Stimulated activated CD4-positive, alpha-beta T cell treated with anti-CD3 and anti-CD28 coated beads, Interleukin-1b, Interleukin-23, amount 100 ng/mL, for 24 hours (primary cell): ENCODE measurements around the gene DGKZ.
"Not testable (repeated sequence)": the region's sequence is repeated elsewhere in the genome, so short reads cannot be mapped to it uniquely, and the experiment has no call there.

ENCODE experiments used
- DNase-seq, 4 experiments: peaks; one replicate each; pipeline ENCODE4 v3.0.0-alpha.2; 2020; ENCODE audit warnings: low read depth in 4 of 4, low spot score in 1 of 4

DGKZ gene, protein sequence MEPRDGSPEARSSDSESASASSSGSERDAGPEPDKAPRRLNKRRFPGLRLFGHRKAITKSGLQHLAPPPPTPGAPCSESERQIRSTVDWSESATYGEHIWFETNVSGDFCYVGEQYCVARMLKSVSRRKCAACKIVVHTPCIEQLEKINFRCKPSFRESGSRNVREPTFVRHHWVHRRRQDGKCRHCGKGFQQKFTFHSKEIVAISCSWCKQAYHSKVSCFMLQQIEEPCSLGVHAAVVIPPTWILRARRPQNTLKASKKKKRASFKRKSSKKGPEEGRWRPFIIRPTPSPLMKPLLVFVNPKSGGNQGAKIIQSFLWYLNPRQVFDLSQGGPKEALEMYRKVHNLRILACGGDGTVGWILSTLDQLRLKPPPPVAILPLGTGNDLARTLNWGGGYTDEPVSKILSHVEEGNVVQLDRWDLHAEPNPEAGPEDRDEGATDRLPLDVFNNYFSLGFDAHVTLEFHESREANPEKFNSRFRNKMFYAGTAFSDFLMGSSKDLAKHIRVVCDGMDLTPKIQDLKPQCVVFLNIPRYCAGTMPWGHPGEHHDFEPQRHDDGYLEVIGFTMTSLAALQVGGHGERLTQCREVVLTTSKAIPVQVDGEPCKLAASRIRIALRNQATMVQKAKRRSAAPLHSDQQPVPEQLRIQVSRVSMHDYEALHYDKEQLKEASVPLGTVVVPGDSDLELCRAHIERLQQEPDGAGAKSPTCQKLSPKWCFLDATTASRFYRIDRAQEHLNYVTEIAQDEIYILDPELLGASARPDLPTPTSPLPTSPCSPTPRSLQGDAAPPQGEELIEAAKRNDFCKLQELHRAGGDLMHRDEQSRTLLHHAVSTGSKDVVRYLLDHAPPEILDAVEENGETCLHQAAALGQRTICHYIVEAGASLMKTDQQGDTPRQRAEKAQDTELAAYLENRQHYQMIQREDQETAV

DNA sequence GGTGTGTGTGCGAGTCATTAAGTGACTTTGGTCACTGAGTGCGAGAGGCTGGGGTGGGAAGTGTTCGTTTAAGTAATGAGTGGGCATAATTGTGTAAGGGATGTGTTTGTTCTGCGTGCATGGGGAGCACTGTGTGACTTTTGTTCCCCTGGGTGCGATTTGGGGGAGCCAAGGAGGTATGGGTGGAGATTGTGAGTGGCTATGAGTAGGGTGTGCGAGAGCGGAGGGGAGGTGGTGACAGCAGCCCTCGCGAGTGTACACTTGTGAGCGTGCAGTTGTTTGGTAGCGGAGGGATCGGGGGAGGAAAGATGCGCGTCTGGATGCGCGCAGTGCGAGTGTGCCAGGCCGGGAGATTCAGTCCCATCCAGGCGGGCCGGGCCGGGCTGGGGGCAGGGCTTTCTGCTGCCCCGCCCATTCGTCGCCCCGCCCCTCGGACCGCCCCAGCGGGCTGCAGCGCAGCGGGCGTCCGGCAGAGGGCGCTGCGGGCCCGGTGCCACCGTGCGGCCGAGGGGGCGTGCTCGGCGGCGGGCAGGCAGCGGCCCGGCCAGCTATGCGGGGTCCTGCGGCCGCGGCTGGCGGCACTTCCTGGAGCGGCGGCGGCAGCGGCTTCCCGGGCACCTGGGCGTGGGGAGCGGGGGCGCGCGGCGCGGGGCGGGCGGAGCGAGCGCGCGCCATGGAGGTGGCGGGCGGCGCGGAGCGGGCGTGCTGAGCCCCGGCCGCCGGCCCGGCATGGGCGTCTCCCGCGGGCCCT is at the start of gene DGKZ:
DGKZ (plus strand) TSS at position 578 of the 751 bp plus-strand sequence. CDS start 197 bp downstream, outside the sequence.
- DNase-seq: peak; percentile 67 to 80 (median 74)

DNA sequence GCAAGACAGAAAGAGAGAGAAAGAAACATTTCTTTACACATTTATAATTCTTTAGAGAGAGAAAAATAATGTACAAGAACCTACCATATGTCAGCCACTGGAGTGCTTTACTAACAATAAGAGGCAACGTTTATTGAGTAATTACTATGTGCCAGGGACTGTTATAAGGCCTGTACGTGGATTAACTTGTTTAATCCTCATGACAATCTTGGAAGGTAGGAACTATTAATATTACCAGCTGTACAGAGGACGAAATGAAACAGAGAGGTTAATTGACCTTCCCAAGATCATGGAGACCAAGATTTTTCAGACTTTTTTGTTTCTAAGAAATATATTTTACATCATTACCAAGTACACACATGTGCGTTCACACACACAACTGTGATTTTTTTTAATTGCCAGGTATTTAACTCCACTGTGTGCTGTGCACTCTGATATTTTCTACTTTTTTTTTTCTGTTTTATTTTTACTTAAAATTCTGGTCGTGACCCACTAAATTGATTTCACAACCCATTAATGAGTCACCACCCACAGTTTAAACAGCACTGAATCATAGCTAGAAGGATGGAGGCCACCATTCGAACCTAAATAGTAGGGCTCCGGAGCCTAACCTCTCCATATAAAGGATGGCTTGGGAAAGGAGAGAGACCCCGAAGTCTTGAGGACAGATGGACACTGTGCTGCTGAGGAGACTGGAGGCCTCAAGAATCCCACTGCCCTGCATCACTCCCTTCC is 48.4 kb upstream of the DGKZ start:
- DNase-seq: no peak

DNA sequence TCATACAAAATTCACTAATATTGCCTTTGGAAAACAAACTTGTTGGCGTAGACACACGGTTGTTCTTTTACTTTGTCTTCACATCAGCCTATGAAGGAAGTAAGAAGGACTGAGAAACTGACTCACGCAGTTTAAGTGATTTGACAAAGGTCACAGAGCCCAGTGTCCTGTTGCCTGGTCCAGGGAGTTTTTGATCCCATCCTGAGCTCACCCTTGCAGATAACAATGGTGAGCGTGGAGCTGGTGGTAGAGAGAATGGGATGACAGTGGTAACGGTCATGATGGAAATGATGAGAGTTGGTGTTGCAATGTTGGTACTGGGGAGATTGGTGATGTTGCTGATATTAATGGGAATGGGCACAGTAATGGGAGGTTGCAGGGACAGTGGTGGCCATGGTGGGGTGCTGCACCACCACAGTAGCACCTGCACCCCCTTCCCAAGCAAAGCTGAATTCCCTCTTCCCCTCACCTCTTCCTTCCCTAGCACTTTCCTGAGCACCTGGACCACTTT is 47.8 kb upstream of the DGKZ start:
- DNase-seq: no peak

DNA sequence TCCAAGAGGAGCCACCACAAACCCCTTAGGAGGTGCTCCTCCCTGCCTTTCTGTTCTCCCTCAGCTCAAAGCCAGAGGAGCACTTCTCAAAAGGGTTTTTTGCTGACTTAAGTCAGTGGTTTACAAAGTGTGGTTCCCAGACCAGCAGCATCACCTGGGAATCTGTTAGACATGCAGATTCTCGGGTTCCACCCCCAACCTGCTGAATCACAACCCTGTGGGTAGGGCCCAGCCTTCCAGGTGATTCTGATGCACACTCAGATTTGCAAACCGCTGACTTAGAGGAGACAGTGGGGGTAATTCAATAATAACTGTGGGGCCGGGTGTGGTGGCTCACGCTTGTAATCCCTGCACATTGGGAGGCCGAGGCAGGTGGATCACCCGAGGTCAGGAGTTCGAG is 47.0 kb upstream of the DGKZ start:
- no peak for DNase-seq

DNA sequence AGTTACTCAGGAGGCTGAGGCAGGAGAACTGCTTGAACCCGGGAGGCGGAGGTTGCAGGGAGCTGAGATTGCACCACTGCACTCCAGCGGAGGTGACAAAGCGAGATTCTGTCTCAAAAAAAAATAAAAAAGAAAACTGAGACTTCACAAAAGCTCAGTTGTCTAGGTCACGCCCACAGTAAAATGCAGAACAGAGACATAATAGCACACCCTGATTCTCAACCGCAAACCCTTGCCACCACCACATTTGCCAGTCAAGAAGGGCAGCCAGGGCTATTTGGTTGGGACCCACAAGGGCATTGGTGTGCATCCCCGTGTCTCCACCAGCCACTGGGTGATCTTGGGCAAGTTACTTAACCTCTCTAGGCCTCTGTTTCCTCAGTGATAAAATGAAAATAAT is 44.4 kb upstream of the DGKZ start:
- DNase-seq: no peak

DNA sequence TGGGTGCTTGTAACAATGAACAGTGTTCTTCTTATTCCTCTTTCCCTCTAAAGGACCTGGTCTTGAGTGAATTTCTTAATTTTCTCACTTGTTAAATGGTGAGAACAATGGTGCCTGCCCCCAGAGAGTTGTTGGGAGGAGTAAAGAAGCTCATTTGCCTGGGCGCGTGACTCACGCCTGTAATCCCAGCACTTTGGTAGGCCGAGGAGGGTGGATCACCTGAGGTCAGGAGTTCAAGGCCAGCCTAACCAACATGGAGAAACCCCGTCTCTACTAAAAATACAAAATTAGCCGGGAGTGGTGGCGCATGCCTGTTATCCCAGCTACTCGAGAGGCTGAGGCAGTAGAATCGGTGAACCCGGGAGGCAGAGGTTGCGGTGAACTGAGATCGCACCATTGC is 43.2 kb upstream of the DGKZ start:
- DNase-seq: not testable (repeated sequence)

DNA sequence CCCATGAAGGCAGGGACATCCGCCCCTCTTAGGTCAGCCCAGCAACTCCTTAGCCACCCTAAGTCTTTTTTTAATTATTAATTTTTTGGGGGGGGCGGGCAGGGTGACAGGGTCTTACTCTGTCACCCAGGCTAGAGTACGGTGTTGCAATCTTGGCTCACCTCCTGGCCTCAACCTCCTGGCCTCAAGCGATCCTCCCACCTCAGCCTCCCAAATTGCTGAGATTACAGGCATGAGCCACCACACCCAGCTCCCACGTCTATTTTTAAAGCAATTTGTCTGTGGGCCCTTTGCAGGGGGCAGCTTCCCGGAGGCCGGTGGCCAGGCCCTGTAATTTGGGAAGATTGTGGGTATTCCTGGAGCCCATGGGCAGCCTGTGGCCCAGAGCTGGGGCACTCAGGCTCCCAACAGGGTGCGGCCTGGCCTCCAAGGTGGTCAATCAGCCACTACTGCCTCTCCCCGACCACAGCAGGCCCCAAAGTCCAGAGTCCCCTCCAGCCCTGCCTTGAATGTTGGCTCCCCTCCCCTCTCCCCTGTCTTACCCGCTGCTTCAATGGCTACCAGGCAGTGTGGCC is 42.6 kb upstream of the DGKZ start:
- no peak for DNase-seq

DNA sequence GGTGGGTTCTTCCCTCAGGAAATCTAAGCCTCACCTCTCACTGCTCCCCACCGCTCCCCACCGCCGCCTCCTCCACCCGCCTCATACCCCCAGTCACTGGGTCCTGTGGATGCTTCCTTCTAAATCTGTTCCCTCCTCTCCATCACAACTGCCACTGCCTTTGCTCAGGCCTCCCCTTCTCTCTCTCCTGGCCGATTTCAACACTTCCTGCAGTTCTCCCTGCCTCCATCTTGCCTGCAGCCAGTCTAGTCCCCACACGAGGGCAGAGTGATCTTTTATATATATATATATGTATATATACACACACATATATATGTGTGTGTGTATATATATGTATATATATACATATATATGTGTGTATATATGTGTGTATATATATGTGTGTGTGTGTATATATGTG is 42.0 kb upstream of the DGKZ start:
- no peak for DNase-seq

DNA sequence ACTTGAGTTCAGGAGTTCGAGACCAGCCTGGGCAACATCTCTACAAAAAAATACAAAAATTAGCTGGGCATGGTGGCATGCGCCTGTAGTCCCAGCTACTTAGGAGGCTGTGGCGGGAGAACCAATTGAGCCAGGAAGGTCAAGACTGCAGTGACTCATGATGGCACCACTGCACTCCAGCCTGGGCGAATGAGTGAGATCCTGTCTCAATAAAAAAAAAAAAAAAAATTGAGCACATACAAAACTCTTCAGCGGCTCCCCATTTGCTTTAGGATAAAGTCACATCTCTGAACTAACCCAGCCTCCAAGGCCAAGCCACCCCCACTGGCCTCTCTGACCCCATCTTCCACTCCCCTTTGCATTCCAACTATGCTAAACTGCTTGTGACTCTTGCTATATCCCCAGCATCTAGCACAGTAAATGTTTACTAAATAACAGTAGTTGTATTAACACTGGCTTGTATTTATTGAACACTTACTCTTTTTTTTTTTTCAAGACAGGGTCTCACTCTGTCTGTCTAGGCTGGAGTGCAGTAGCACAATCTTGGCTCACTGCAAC is 40.9 kb upstream of the DGKZ start:
- no peak for DNase-seq

DNA sequence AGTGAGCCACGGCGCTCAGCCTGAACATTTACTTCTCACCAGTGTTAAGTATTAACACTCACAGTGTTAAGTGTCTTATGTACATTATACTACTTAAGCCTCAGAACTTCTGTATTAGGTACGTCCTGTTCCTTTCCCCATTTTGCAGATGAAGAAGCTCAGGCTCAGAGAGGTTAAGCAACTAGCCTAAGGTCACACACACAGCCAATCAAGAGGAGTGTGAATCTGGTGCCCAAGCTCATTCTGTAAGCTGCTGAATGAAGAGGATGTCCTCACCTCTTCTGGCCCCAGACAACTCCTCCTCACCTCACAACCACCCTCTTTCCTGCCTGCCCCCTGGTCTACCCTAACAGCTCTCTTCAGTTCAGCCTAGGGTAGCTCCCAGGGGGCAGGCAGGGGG is 39.9 kb upstream of the DGKZ start:
- no peak for DNase-seq

DNA sequence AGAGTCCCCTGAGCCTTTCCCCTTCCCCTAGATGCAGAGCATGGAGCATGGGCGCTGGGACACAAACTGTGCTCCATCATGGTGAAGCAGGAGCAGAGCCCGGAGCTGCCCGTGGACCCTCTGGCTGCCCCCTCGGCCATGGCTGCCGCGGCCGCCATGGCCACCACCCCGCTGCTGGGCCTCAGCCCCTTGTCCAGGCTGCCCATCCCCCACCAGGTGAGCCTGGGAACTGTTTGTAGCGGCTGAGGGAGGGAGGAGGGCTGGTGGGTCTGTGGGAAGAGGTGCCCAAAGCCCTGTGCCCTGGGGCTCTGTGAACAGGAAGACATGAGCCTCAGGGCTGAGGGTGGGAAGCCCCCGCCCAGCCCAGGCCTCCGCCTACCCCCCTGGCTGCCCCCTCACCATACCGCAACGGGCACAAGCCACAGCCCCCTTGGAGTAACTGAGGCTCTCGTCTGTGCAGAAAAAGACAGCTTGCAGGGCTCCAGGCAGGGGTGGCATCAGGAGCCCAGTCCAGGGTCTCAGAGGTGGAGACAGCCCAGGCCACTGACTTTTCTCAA is 39.4 kb upstream of the DGKZ start:
- no peak for DNase-seq

DNA sequence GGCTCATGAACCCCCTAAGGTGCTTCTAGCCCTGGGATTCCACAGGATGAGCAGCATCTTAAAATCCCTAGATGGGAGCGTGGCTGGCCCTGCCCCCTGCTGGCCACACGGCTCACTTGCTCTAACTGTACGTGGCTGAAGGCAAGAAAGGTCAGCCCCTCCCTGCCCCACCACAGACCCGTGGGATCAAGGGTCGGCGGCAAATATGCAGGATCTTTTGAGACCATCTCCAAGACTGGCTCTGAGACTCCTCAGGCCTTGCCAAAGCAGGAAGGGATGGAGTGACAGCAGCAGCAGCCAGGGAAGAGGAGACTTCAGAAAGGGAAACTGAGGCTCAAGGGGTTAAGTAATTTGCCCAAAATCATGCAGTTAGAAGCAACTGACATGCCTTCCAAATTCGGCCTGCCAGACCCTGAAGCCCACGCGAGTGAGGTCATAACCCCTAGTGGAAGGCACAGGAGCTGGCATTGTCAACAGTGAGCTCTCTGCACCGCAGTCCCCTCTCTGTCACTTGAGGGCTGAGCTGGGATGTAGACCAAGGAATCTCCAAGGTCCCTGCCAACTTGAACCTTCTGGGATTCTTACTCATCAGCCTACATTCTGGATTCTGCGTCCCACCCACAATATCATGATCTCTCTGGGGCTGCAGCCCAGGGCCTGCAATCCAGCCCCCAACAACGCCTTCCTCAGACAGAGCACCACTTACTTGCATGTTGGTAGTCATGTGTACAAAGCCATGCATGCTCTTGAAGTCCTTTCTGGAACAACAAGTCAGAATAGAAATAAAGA is 38.4 kb upstream of the DGKZ start:
- DNase-seq: peak in 3 of 4 experiments; percentile 45 to 53 (median 49)

DNA sequence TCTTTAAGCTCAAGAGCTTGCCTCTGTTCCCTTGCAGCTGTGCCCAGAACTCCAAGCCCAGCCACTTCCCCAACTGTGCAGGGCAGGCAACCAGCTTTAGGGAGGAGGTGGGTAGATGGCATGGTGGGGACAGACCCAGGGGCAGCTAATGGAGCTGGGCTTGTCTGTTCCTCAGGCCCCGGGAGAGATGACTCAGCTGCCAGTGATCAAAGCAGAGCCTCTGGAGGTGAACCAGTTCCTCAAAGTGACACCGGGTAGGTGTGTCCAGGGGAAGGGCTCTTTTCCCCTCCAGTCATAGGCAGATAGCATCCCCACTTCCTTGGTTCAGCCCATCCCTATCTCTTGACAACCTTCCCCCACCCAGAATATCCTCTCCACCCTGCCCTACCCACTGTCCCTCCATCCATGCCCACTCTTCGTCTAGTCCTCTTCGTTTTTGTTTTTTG is 37.4 kb upstream of the DGKZ start:
- DNase-seq: no peak

DNA sequence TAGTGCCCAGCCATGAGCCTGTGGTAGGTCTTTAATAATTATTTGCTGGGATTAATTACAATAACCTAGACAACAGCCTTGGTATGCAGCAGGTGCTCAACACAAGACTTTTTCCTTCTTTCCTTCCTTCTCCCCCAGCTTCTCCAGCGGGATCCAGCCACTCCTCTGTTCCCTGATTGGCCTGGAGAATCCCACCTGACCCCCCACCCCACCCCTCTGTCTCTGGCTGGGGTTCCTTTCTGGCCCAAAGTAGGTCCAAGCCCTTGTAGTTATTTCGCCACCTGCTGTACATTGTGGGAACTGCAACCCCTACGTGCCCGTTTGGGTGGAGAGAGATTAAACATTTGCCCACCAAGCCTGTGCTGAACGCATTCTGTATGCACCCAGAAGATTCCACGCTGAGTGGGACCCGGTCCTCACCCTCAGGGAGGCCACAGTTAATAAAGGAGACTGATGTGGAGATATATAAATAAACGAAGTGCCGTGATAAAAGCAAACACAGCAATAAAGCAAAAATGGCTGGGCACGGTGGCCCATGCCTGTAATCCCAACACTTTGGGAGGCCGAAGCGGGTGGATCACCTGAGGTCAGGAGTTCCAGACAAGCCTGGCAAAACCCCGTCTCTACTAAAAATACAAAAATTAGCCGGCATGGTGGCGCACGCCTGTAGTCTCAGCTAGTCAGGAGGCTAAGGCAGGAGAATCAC is 32.1 kb upstream of the DGKZ start:
- peak; percentile 56 to 68 (median 62) for DNase-seq

DNA sequence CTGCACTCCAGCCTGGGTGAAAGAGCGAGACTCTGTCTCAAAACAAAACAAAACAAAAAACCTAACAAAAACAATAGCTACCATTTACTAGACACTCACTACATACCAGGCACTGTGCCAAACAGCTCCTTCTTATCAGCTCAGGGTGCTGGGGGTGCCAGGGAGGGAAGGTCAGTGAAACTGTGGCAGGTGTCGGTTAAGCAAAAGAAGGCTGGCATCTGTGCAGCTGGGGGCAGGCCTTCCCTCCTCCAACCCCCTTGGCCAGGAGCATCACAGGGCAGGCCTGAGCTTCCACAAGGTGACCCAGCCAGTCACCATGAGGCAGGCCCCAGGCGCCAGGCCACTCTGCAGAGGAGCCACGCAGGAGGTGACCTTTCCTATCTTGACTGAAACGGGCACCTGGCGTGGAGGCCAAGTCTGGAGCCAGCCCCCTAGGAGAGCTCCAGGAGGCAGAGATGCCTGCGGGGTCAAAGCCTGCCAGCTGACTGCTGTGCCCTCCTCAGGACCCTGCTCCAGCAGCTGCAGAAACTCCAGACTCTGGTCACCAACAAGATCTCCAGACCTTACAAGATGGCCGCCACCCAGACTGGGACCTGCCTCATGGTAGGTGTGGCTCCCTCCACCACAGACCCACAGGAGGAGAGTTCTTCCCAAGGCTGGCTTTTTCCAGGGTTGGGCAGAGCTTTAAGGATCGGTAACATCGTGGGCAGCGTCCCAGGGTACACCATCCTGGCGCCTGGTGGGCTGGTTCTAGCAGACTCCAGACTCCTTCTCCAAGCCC is 31.3 kb upstream of the DGKZ start:
- DNase-seq: no peak

DNA sequence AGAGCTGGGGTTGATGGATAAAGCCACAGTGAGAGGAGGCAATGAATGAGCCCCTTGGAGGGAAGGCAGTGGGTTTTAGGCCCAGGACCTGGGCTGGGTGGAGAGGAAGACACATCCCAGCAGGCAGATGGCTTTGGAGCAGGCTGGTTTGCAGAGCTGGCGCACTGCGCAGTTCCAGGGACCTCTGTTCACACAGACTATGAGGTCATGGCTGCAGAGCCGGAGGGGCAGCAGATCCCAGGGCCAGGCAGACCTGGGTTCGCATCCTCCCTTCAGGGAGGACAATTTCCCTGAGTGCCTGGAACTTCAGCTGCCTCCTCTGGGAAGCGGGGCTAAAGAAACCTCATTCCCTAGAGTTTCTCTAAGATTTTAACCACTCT is 28.2 kb upstream of the DGKZ start:
- no peak for DNase-seq

DNA sequence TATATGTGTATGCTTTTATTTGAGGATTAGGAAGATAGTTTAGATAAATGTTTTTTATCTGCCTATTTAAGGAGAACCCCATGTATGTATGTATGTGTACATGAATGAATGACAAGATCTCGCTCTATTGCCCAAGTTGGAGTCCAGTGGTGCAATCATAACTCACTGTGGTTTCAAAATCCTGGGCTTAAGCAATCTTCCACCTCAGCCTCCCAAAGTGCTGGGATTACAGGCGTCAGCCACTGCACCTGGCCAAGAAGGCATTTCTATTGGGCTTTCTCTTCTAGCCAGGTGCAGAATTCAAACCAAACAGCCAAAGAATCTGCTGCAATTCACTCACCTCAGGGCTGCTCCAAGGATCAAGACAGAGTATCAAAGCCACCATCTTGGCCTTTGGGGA is 25.5 kb upstream of the DGKZ start:
- no peak for DNase-seq
